Right hindlimb (tissue), 1 donor: Measurements from ENCODE around the gene VAMP8.
"Not testable (repeated sequence)": the region's sequence is repeated elsewhere in the genome, so short reads cannot be mapped to it uniquely, and the experiment has no call there.

ENCODE experiments used
- DNase-seq: peaks from one replicate; pipeline ENCODE4 v3.0.0-alpha.2; 2018

Gene VAMP8

GRCh38 chr2:85547859-85548607, 29.4 kb upstream of the VAMP8 start:
- no peak for DNase-seq

GRCh38 chr2:85548608-85548900, 28.8 kb upstream of the VAMP8 start:
- no peak for DNase-seq

GRCh38 chr2:85549095-85549494, 28.3 kb upstream of the VAMP8 start:
- DNase-seq = no peak

- DNase-seq = no peak
Observed at GRCh38 chr2:85549826-85550225, 27.6 kb upstream of the VAMP8 start.

- no peak for DNase-seq
Observed at GRCh38 chr2:85550486-85550885, 26.9 kb upstream of the VAMP8 start.

- DNase-seq = peak; percentile 86
Observed at GRCh38 chr2:85551698-85552678, 25.4 kb upstream of the VAMP8 start.

- no peak for DNase-seq
Observed at GRCh38 chr2:85553184-85553583, 24.2 kb upstream of the VAMP8 start.

- DNase-seq = no peak
Observed at GRCh38 chr2:85554980-85555612, 22.3 kb upstream of the VAMP8 start.

GRCh38 chr2:85557130-85557529, 20.3 kb upstream of the VAMP8 start:
- no peak for DNase-seq

- DNase-seq = no peak
Observed at GRCh38 chr2:85558160-85558559, 19.2 kb upstream of the VAMP8 start.

- not testable (repeated sequence) for DNase-seq
Observed at GRCh38 chr2:85560403-85560726, 17.0 kb upstream of the VAMP8 start.

GRCh38 chr2:85560812-85561279, 16.5 kb upstream of the VAMP8 start:
- no peak for DNase-seq

- peak; percentile 97 for DNase-seq
Observed at GRCh38 chr2:85561280-85562212, 15.8 kb upstream of the VAMP8 start, which contains the start of gene GGCX. Gene GGCX, minus strand, starts transcription at chr2:85561493. Its CDS starts 65 bp downstream, at chr2:85561428.

GRCh38 chr2:85564144-85564563, 13.2 kb upstream of the VAMP8 start:
- DNase-seq = no peak

GRCh38 chr2:85566265-85566664, 11.1 kb upstream of the VAMP8 start:
- DNase-seq = no peak

- no peak for DNase-seq
Observed at GRCh38 chr2:85575739-85576138, 1.6 kb upstream of the VAMP8 start.

GRCh38 chr2:85577063-85577385, 362 bp upstream of the VAMP8 start:
- no peak for DNase-seq

GRCh38 chr2:85578243-85579180, 1.1 kb downstream of the VAMP8 start:
- DNase-seq = no peak

GRCh38 chr2:85579266-85579935, 2.0 kb downstream of the VAMP8 start:
- DNase-seq = no peak

GRCh38 chr2:85580206-85580605, 2.8 kb downstream of the VAMP8 start:
- no peak for DNase-seq

GRCh38 chr2:85582492-85582891, 5.1 kb downstream of the VAMP8 start:
- no peak for DNase-seq
